MCF 10A (cell line): Measurements from ENCODE around the gene NFXL1. TPM values are rescaled to one million over a fixed set of nuclear protein-coding genes. Genes with fewer than 3 reads are reported as not detected.

Experiments
- BruUV-seq: library from RNA; stranded (reverse); fragments of 400-500 nt; replicated peaks from 2 replicates; lab custom pipeline; 2021; lab: Mats Ljungman, UMichigan
- CTCF ChIA-PET: fragments of 300-600 bp; sonication (Branson Sonifier 250); formaldehyde crosslinking; extraction: SDS; loops from one replicate; lab custom pipeline; 2021; ENCODE audit warnings: antibody characterized with exemption, inconsistent platforms; lab: Yijun Ruan, JAX
- POLR2A ChIA-PET: fragments of 300-600, 350-650 bp; sonication (Branson Sonifier 250); formaldehyde crosslinking; extraction: SDS; loops from one replicate; lab custom pipeline; 2020; ENCODE audit warnings: antibody characterized with exemption, inconsistent platforms; lab: Yijun Ruan, JAX
- DNase-seq: peaks from one replicate; pipeline ENCODE4 v3.0.0-alpha.2; 2018; ENCODE audit not compliant: unreplicated experiment
- H3K27ac Mint-ChIP-seq: one replicate; pipeline ENCODE4 v1.8.0; 2022; ENCODE audit warnings: mild to moderate bottlenecking, low read depth, mixed read lengths; ENCODE audit not compliant: unreplicated experiment
- H3K27me3 Mint-ChIP-seq: one replicate; pipeline ENCODE4 v1.8.0; 2022; ENCODE audit warnings: mixed read lengths; ENCODE audit not compliant: insufficient read depth, unreplicated experiment
- H3K36me3 Mint-ChIP-seq: one replicate; pipeline ENCODE4 v1.8.0; 2022; ENCODE audit warnings: mild to moderate bottlenecking, moderate library complexity, mixed read lengths; ENCODE audit not compliant: insufficient read depth, unreplicated experiment
- H3K4me1 Mint-ChIP-seq: one replicate; pipeline ENCODE4 v1.8.0; 2022; ENCODE audit warnings: mixed read lengths; ENCODE audit not compliant: insufficient read depth, unreplicated experiment
- H3K4me3 Mint-ChIP-seq: one replicate; pipeline ENCODE4 v1.8.0; 2022; ENCODE audit warnings: mild to moderate bottlenecking, moderate library complexity, mixed read lengths; ENCODE audit not compliant: unreplicated experiment
- H3K9me3 Mint-ChIP-seq: one replicate; pipeline ENCODE4 v1.8.0; 2022; ENCODE audit warnings: mixed read lengths; ENCODE audit not compliant: unreplicated experiment
- CTCF ChIP-seq: fragments of 200-600 bp; IDR thresholded peaks from one replicate; pipeline ENCODE4 v1.8.0; 2022; ENCODE audit warnings: antibody characterized with exemption, mild to moderate bottlenecking; ENCODE audit not compliant: unreplicated experiment
- intact Hi-C: fragments of 100-400 bp; cut with micrococcal nuclease; formaldehyde crosslinking; loops from 2 replicates; pipeline ENCODE4 v1.14.1; 2022
- total RNA-seq: library from RNA; stranded (reverse); gene quantifications from 2 replicates; pipeline ENCODE4 v1.2.3, GENCODE V29; 2022

The NFXL1 gene
- total RNA-seq, 1 experiment from 2014 or later = 52.4 TPM

- Mint-ChIP-seq H3K4me3 (peak overlapping the region; percentile 75), H3K9me3 (peaks cover 15% of the 10 kb centered on the region), H3K27ac (no peak overlapping the region), H3K27me3 (no peaks in the 10 kb centered on the region), H3K4me1 (no peaks in the 10 kb centered on the region), H3K36me3 (no peaks in the 10 kb centered on the region)
- CTCF ChIA-PET = interaction anchor here (0.6 to 7.5 kb wide), 52 partner anchors 10 to 1204 kb away, joined by 3 to 181 read pairs (median 4); partner anchors contain the start of gene ATP10D
- intact Hi-C loops = loop anchor here (1.0 to 5.0 kb wide), 4 partner anchors 131 to 251 kb away; no protein-coding TSS in a partner anchor
- POLR2A ChIA-PET = interaction anchor here (0.6 to 2.9 kb wide), 19 partner anchors 11 to 311 kb away, joined by 3 to 10 read pairs (median 3); partner anchors contain the start of gene NFXL1
- DNase-seq = peak; percentile 84
- TF ChIP-seq CTCF = peak; percentile 72
- no TSS peak for BruUV-seq
Observed at GRCh38 chr4:47836641-47837093, 77.7 kb downstream of the NFXL1 start.

DNA sequence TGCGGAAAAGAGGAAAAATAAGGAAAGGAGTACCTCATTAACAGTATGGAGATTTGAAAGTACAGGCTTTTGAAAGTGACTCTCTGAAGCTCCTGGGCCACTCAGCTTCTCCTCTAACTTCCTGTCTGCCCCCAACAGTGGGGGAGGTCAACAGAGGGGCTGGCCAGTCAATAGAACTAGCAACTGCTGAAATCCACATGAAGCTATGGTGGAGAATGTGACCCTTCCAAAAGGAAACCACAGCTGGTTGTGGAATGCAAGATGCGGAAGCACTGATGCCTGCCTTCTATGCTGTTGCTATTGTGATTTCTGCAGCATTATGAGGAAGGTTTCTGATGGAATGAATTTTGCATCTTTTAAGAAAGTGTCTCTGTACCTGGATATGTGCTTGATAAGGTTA lies 78.9 kb downstream of the NFXL1 start:
- no peak for TF ChIP-seq CTCF
- no peaks in the 10 kb centered on the region for H3K36me3 Mint-ChIP-seq
- no TSS peak for BruUV-seq
- ChIA-PET CTCF (interaction anchor here (0.6 to 7.5 kb wide), 25 partner anchors 8 to 251 kb away, joined by 3 to 181 read pairs (median 6); no protein-coding TSS in a partner anchor), POLR2A (interaction anchor here (0.6 to 2.9 kb wide), 6 partner anchors 17 to 161 kb away, joined by 3 to 10 read pairs (median 4); no protein-coding TSS in a partner anchor)
- H3K9me3 Mint-ChIP-seq = peaks cover 15% of the 10 kb centered on the region
- DNase-seq = no peak
- intact Hi-C loops = loop anchor here (5.0 kb wide), 1 partner anchor 252 kb away; no protein-coding TSS in a partner anchor
- H3K4me1 Mint-ChIP-seq = peaks cover 8% of the 10 kb centered on the region
- H3K27me3 Mint-ChIP-seq = no peaks in the 10 kb centered on the region
- no peak overlapping the region for H3K27ac Mint-ChIP-seq
- H3K4me3 Mint-ChIP-seq = no peak overlapping the region

DNA sequence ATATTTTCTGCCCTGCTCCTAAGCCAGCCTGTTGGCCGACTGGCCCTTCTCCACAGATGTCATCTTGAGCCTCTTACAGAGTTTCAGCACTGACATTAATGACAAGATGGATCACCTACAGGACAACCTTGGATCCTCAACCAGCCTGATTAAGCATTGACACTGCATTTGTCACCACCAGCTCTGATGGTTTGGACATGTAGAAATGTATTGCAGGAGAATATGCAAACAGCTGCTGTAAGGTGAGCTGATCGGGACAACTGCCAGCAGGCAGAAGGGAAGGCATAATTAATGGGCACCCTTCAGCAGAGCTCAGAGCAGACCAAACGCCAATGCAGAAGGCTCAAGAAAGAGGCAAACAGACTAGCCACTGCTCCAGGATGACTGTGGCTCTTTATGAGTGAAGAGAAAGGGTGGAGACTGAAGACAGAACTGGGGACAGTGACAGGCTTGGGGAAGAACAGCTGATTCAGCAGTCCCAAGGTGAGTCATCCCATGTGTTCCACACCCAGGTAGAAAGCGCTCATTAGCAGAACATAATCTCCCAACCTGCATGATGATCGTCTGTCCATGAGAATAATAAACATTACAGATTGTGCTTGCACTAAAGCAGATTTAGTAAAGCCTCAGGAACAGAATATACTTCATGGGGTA lies 83.2 kb downstream of the NFXL1 start:
- peaks cover 15% of the 10 kb centered on the region for H3K9me3 Mint-ChIP-seq
- no peak overlapping the region for H3K27ac Mint-ChIP-seq
- no peaks in the 10 kb centered on the region for H3K36me3 Mint-ChIP-seq
- intact Hi-C loops = no loop called here
- TF ChIP-seq CTCF = no peak
- no TSS peak for BruUV-seq
- CTCF ChIA-PET = interaction anchor here (0.6 to 5.2 kb wide), 7 partner anchors 8 to 162 kb away, joined by 3 to 28 read pairs (median 4); no protein-coding TSS in a partner anchor
- H3K27me3 Mint-ChIP-seq = no peaks in the 10 kb centered on the region
- peaks cover 13% of the 10 kb centered on the region for H3K4me1 Mint-ChIP-seq
- H3K4me3 Mint-ChIP-seq = no peak overlapping the region
- POLR2A ChIA-PET = interaction anchor here (0.6 to 0.7 kb wide), 4 partner anchors 9 to 159 kb away, joined by 3 to 5 read pairs (median 4); partner anchors contain the start of gene NFXL1
- DNase-seq = peak; percentile 18
